NCI-H2107 treated with DMSO at 0.1 percent for 48 hours (cell line): ENCODE data around the gene LTBP1.

Source experiments
- DNase-seq: peaks from one replicate; lab custom pipeline; 2025; ENCODE audit not compliant: unreplicated experiment; lab: John Stamatoyannopoulos, UW

LTBP1 gene

GRCh38 chr2:33186937-33187336 lies 240.2 kb downstream of the LTBP1 start:
- DNase-seq: no peak

GRCh38 chr2:33188799-33189198 lies 242.0 kb downstream of the LTBP1 start:
- DNase-seq: no peak

GRCh38 chr2:33190393-33190937 lies 243.7 kb downstream of the LTBP1 start:
- DNase-seq: no peak

- no peak for DNase-seq
Observed at GRCh38 chr2:33195891-33196290, 249.1 kb downstream of the LTBP1 start.

GRCh38 chr2:33196700-33197099 lies 249.9 kb downstream of the LTBP1 start:
- DNase-seq: no peak

GRCh38 chr2:33197198-33197938 lies 250.6 kb downstream of the LTBP1 start:
- DNase-seq: no peak

- no peak for DNase-seq
Observed at GRCh38 chr2:33202641-33203522, 256.1 kb downstream of the LTBP1 start.

- DNase-seq: no peak
Observed at GRCh38 chr2:33204945-33205344, 258.2 kb downstream of the LTBP1 start.

- DNase-seq: peak; percentile 16
Observed at GRCh38 chr2:33205693-33206434, 259.1 kb downstream of the LTBP1 start.

GRCh38 chr2:33207151-33207740 lies 260.5 kb downstream of the LTBP1 start:
- no peak for DNase-seq

- no peak for DNase-seq
Observed at GRCh38 chr2:33208400-33208799, 261.6 kb downstream of the LTBP1 start.

- DNase-seq: no peak
Observed at GRCh38 chr2:33209976-33210375, 263.2 kb downstream of the LTBP1 start.

GRCh38 chr2:33210626-33211025 lies 263.9 kb downstream of the LTBP1 start:
- DNase-seq: no peak

- no peak for DNase-seq
Observed at GRCh38 chr2:33212151-33212550, 265.4 kb downstream of the LTBP1 start.

- DNase-seq: no peak
Observed at GRCh38 chr2:33213244-33213643, 266.5 kb downstream of the LTBP1 start.

- no peak for DNase-seq
Observed at GRCh38 chr2:33213648-33214047, 266.9 kb downstream of the LTBP1 start.

- no peak for DNase-seq
Observed at GRCh38 chr2:33214436-33214835, 267.7 kb downstream of the LTBP1 start.

- DNase-seq: no peak
Observed at GRCh38 chr2:33214857-33215256, 268.1 kb downstream of the LTBP1 start.

GRCh38 chr2:33215299-33215698 lies 268.5 kb downstream of the LTBP1 start:
- no peak for DNase-seq

- no peak for DNase-seq
Observed at GRCh38 chr2:33215983-33216382, 269.2 kb downstream of the LTBP1 start.
